B cell (primary cell): ENCODE results near the gene DUS2. TPM values are rescaled to one million over a fixed set of nuclear protein-coding genes. Genes with fewer than 3 reads are reported as not detected.
A peak's percentile ranks its signal among the peaks of the same experiment; 100 is the strongest.

Experiments used
- ATAC-seq: fragments of 200-7000 bp; cut with Tn5 transposase; one replicate; pipeline ENCODE4 v1.10.0; 2021; ENCODE audit warnings: low read depth, mild to moderate bottlenecking, moderate number of reproducible peaks, moderate library complexity
- CTCF ChIA-PET: fragments of 350-600 bp; sonication (Branson Sonifier 250); formaldehyde crosslinking; loops from one replicate; lab custom pipeline; 2021; ENCODE audit warnings: antibody characterized with exemption, inconsistent platforms; lab: Charles Lee
- POLR2A ChIA-PET: fragments of 350-600 bp; sonication (Branson Sonifier 250); formaldehyde crosslinking; loops from one replicate; lab custom pipeline; 2021; ENCODE audit warnings: antibody characterized with exemption; lab: Charles Lee
- DNase-seq: peaks from one replicate; pipeline ENCODE4 v3.0.0; 2013
- H2AFZ ChIP-seq: 2 replicates; pipeline ENCODE4 v1.6.1; 2012; ENCODE audit warnings: mild to moderate bottlenecking, low read depth, low read length; ENCODE audit not compliant: insufficient read depth, poor library complexity, severe bottlenecking
- H3K27ac ChIP-seq, 2 donors: 1 replicate in 1 of 2; 2 replicates in 1 of 2; pipeline ENCODE4 v1.5.1; 2012 to 2013; ENCODE audit warnings: low read length in 2 of 2, mild to moderate bottlenecking in 2 of 2, moderate library complexity in 1 of 2
- H3K27me3 ChIP-seq, 4 experiments: fragments of 200-600 bp in 1 of 4; sonication (generic) in 1 of 4; replicated peaks in 1 of 4; 1 replicate in 2 of 4; 2 replicates in 2 of 4; pipeline versions ENCODE4 v1.6.1 to v1.7.0; 2013 to 2016; ENCODE audit warnings: low read length in 3 of 4, mild to moderate bottlenecking in 2 of 4, mixed read lengths in 1 of 4, moderate library complexity in 1 of 4; ENCODE audit not compliant: insufficient read depth in 4 of 4, control insufficient read depth in 3 of 4; ENCODE audit errors: control extremely low read depth in 1 of 4
- H3K36me3 ChIP-seq, 2 experiments: replicated peaks in 1 of 2; 1 replicate in 1 of 2; 2 replicates in 1 of 2; pipeline versions ENCODE4 v1.6.1 to v1.7.1; 2013; ENCODE audit warnings: low read length in 1 of 2; ENCODE audit not compliant: insufficient read depth in 2 of 2, control insufficient read depth in 1 of 2; ENCODE audit errors: control extremely low read depth in 1 of 2, extremely low read depth in 1 of 2
- H3K4me1 ChIP-seq, 2 donors: fragments of 200-600 bp in 1 of 2; sonication (generic) in 1 of 2; 1 replicate in 1 of 2; 2 replicates in 1 of 2; pipeline versions ENCODE4 v1.5.1 to v1.6.1; 2013 to 2017; ENCODE audit warnings: low read length in 2 of 2; ENCODE audit not compliant: control insufficient read depth in 2 of 2, insufficient read depth in 2 of 2
- H3K4me2 ChIP-seq: replicated peaks from 2 replicates; pipeline ENCODE3; 2012; ENCODE audit warnings: mild to moderate bottlenecking, low read depth, low read length; ENCODE audit not compliant: poor library complexity, severe bottlenecking
- H3K4me3 ChIP-seq, 5 experiments: fragments of 200-600 bp in 1 of 5; sonication (generic) in 1 of 5; 1 replicate in 3 of 5; 2 replicates in 2 of 5; pipeline versions ENCODE4 v1.5.1 to v1.7.0; 2011 to 2016; ENCODE audit warnings: low read length in 4 of 5, mild to moderate bottlenecking in 4 of 5, low read depth in 2 of 5, control low read depth in 1 of 5, moderate library complexity in 1 of 5; ENCODE audit not compliant: insufficient read depth in 1 of 5; ENCODE audit errors: control extremely low read depth in 1 of 5, extremely low read depth in 1 of 5
- H3K79me2 ChIP-seq: fragments of 200-600 bp; sonication (generic); one replicate; pipeline ENCODE4 v1.6.0; 2016; ENCODE audit warnings: low read length; ENCODE audit not compliant: control insufficient read depth, insufficient read depth
- H3K9ac ChIP-seq: fragments of 200-600 bp; sonication (generic); 2 replicates; pipeline ENCODE4 v1.6.1; 2017; ENCODE audit warnings: mild to moderate bottlenecking, low read length, moderate library complexity
- H3K9me3 ChIP-seq, 3 donors: one replicate each; pipeline versions ENCODE4 v1.6.1 to v1.7.1; 2013; ENCODE audit warnings: low read length in 2 of 3; ENCODE audit not compliant: control insufficient read depth in 2 of 3, insufficient read depth in 1 of 3; ENCODE audit errors: control extremely low read depth in 1 of 3
- H4K20me1 ChIP-seq: 2 replicates; pipeline ENCODE4 v1.6.0; 2012; ENCODE audit warnings: mild to moderate bottlenecking, low read length; ENCODE audit not compliant: insufficient read depth, control insufficient read depth, poor library complexity, severe bottlenecking
- H3K27ac Mint-ChIP-seq: one replicate; pipeline ENCODE4 v1.8.0; 2021; ENCODE audit warnings: mixed read lengths
- H3K27me3 Mint-ChIP-seq: one replicate; pipeline ENCODE4 v1.8.0; 2021; ENCODE audit warnings: mixed read lengths
- H3K4me1 Mint-ChIP-seq: one replicate; pipeline ENCODE4 v1.8.0; 2021; ENCODE audit warnings: mixed read lengths
- H3K4me3 Mint-ChIP-seq: one replicate; pipeline ENCODE4 v1.8.0; 2021; ENCODE audit warnings: mixed read lengths
- H3K9me3 Mint-ChIP-seq: one replicate; pipeline ENCODE4 v1.8.0; 2022; ENCODE audit warnings: mixed read lengths; ENCODE audit not compliant: insufficient read depth
- CTCF ChIP-seq: fragments of 200-600 bp; IDR thresholded peaks from one replicate; pipeline ENCODE4 v1.8.0; 2022; ENCODE audit warnings: antibody characterized with exemption, mild to moderate bottlenecking
- EZH2 ChIP-seq: IDR thresholded peaks from 2 replicates; pipeline ENCODE4 v1.6.1; 2012; ENCODE audit warnings: borderline replicate concordance, low read depth, mild to moderate bottlenecking, moderate library complexity, low read length; ENCODE audit not compliant: insufficient read depth, poor library complexity, severe bottlenecking
- WGBS: methylation state at CpG from one replicate; pipeline ENCODE4 v1.1.5; 2013; ENCODE audit warnings: missing lambda C conversion rate; ENCODE audit not compliant: insufficient coverage; 5-methylcytosine and 5-hydroxymethylcytosine counted together
- intact Hi-C: fragments of 100-400 bp; cut with micrococcal nuclease; formaldehyde crosslinking; loops from one replicate; pipeline ENCODE4 v1.10.0; 2022
- polyA plus RNA-seq: library from polyadenylated mRNA; depleted of rRNA; stranded (reverse); fragments of >200 nt; gene quantifications from 2 replicates; pipeline ENCODE4 v1.2.3, GENCODE V29; 2012
- total RNA-seq, 2 donors: library from RNA; stranded (reverse); fragments of 120-200 nt in 1 of 2; gene quantifications; 1 replicate in 1 of 2; 2 replicates in 1 of 2; pipeline versions ENCODE4 v1.2.3 to v1.2.4, GENCODE V29; 2013 to 2022

DUS2 gene
- total and polyA plus RNA-seq, 2 donors (not counting 1 experiment from before 2014, with no cell fraction given) = 61.1 to 93.0 TPM

GRCh38 chr16:68041783-68042182 is 18.7 kb downstream of the DUS2 start:
- no CpG with 5 or more reads among the region's 2 CpGs for WGBS

More at GRCh38 chr16:68041783-68042182, 18.7 kb downstream of the DUS2 start:
- no peak for TF ChIP-seq EZH2
- TF ChIP-seq CTCF = no peak
- Histone ChIP-seq H3K79me2 (peaks cover 92% of the 10 kb centered on the region), H3K4me3 (no peak overlapping the region), H3K4me1 (peaks cover 44 to 52% of the 10 kb centered on the region in 2 donors), H2AFZ (no peak overlapping the region), H4K20me1 (peaks cover 63% of the 10 kb centered on the region), H3K9ac (no peak overlapping the region), H3K27me3 (no peaks in the 10 kb centered on the region), H3K4me2 (peak overlapping the region; percentile 5), H3K9me3 (no peaks in the 10 kb centered on the region), H3K27ac (peak overlapping the region in 1 of 2 donors; percentile 36), H3K36me3 (peaks cover 4 to 34% of the 10 kb centered on the region in 2 experiments)
- H3K27me3 Mint-ChIP-seq = no peaks in the 10 kb centered on the region
- peaks cover 54% of the 10 kb centered on the region for H3K4me1 Mint-ChIP-seq
- H3K4me3 Mint-ChIP-seq = peak overlapping the region; percentile 21
- intact Hi-C loops = no loop called here
- peak overlapping the region; percentile 5 for H3K27ac Mint-ChIP-seq
- ChIA-PET CTCF (interaction anchor here (0.7 to 9.9 kb wide), 12 partner anchors 20 to 368 kb away, joined by 3 to 320 read pairs (median 10); partner anchors contain the start of genes DPEP2, DPEP3, NFATC3 and NRN1L), POLR2A (interaction anchor here (0.7 to 1.6 kb wide), 3 partner anchors 36 to 53 kb away, joined by 3 to 10 read pairs (median 5); no protein-coding TSS in a partner anchor)
- no peaks in the 10 kb centered on the region for H3K9me3 Mint-ChIP-seq
- ATAC-seq (no peak), DNase-seq (no peak)
